Right atrium auricular region (tissue), 2 donors: Measurements from ENCODE around the gene OCLN. TPM values are rescaled to one million over a fixed set of nuclear protein-coding genes. Genes with fewer than 3 reads are reported as not detected.
"Not testable (repeated sequence)": the region's sequence is repeated elsewhere in the genome, so short reads cannot be mapped to it uniquely, and the experiment has no call there.

ENCODE experiments used
- DNase-seq: peaks from one replicate; pipeline ENCODE4 v3.0.0-alpha.2; 2019; ENCODE audit warnings: low spot score
- H3K27ac ChIP-seq, 2 donors: fragments of 200-600 bp; sonication (generic); 1 replicate in 1 of 2; 2 replicates in 1 of 2; pipeline ENCODE4 v1.5.1; 2016 to 2019
- H3K27me3 ChIP-seq, 2 donors: fragments of 200-600 bp; sonication (generic); one replicate each; pipeline versions ENCODE4 v1.5.1 to v1.6.0; 2017 to 2019
- H3K36me3 ChIP-seq: fragments of 200-600 bp; sonication (generic); one replicate; pipeline ENCODE4 v1.5.1; 2016
- H3K4me1 ChIP-seq, 2 donors: fragments of 200-600 bp; sonication (generic); one replicate each; pipeline versions ENCODE4 v1.5.1 to v1.6.0; 2017 to 2019
- H3K4me3 ChIP-seq, 2 donors: fragments of 200-600 bp; sonication (generic); 1 replicate in 1 of 2; 2 replicates in 1 of 2; pipeline ENCODE4 v1.5.1; 2017 to 2019; ENCODE audit warnings: mild to moderate bottlenecking in 1 of 2, moderate library complexity in 1 of 2
- H3K9me3 ChIP-seq, 2 donors: fragments of 200-600 bp; sonication (generic); one replicate each; pipeline ENCODE4 v1.5.1; 2019
- CTCF ChIP-seq, 2 donors: fragments of 200-600 bp; sonication (generic); IDR thresholded peaks; one replicate each; pipeline ENCODE4 v1.5.1; 2019; ENCODE audit warnings: antibody characterized with exemption in 2 of 2
- total RNA-seq, 2 donors: library from RNA; depleted of rRNA; stranded (reverse); fragments of >200 nt; gene quantifications; one replicate each; pipeline ENCODE4 v1.1.0, GENCODE V29; 2016

Gene OCLN
- total RNA-seq, 2 donors from 2014 or later, result 2.7 to 3.2 TPM

- no peak overlapping the region for H3K4me3 ChIP-seq
- no peak for TF ChIP-seq CTCF (IDR thresholded peaks at IDR 0.05)
- H3K4me1 ChIP-seq, result no peaks in the 10 kb centered on the region
Observed at GRCh38 chr5:69528035-69528434, 35.4 kb downstream of the OCLN start.

GRCh38 chr5:69528609-69529008 is 36.0 kb downstream of the OCLN start:
- Histone ChIP-seq H3K36me3 (no peaks in the 10 kb centered on the region), H3K27ac (no peak overlapping the region), H3K27me3 (no peaks in the 10 kb centered on the region), H3K4me3 (no peak overlapping the region), H3K4me1 (no peaks in the 10 kb centered on the region), H3K9me3 (no peaks in the 10 kb centered on the region)
- no peak for TF ChIP-seq CTCF (IDR thresholded peaks at IDR 0.05)
- no peak for DNase-seq

More at GRCh38 chr5:69528035-69528434, 35.4 kb downstream of the OCLN start:
- DNase-seq, result no peak
- Histone ChIP-seq H3K27me3 (no peaks in the 10 kb centered on the region), H3K27ac (no peak overlapping the region), H3K36me3 (no peaks in the 10 kb centered on the region), H3K9me3 (no peaks in the 10 kb centered on the region)

GRCh38 chr5:69530561-69531405 is 38.2 kb downstream of the OCLN start:
- no peak for TF ChIP-seq CTCF (IDR thresholded peaks at IDR 0.05)
- no peak for DNase-seq
- H3K9me3 ChIP-seq, result no peaks in the 10 kb centered on the region
- H3K36me3 ChIP-seq, result no peaks in the 10 kb centered on the region
- no peak overlapping the region for H3K27ac ChIP-seq
- no peaks in the 10 kb centered on the region for H3K27me3 ChIP-seq
- H3K4me1 ChIP-seq, result no peaks in the 10 kb centered on the region
- no peak overlapping the region for H3K4me3 ChIP-seq

- Histone ChIP-seq H3K4me3 (no peak overlapping the region), H3K4me1 (no peaks in the 10 kb centered on the region), H3K36me3 (no peaks in the 10 kb centered on the region), H3K27ac (no peak overlapping the region), H3K27me3 (no peaks in the 10 kb centered on the region), H3K9me3 (no peaks in the 10 kb centered on the region)
- no peak for TF ChIP-seq CTCF (IDR thresholded peaks at IDR 0.05)
- no peak for DNase-seq
Observed at GRCh38 chr5:69531406-69531801, 38.8 kb downstream of the OCLN start.

- H3K4me3 ChIP-seq, H3K27me3 ChIP-seq, H3K36me3 ChIP-seq, H3K4me1 ChIP-seq, DNase-seq, H3K9me3 ChIP-seq, H3K27ac ChIP-seq: not testable (repeated sequence)
Observed at GRCh38 chr5:69537911-69538310, 45.3 kb downstream of the OCLN start.

- H3K9me3 ChIP-seq, H3K36me3 ChIP-seq, H3K27me3 ChIP-seq, H3K4me3 ChIP-seq, H3K27ac ChIP-seq, H3K4me1 ChIP-seq, DNase-seq: not testable (repeated sequence)
Observed at GRCh38 chr5:69538735-69539134, 46.1 kb downstream of the OCLN start.

GRCh38 chr5:69541347-69541746 is 48.8 kb downstream of the OCLN start:
- not testable (repeated sequence) for DNase-seq, H3K27ac ChIP-seq, H3K4me3 ChIP-seq, H3K27me3 ChIP-seq, H3K36me3 ChIP-seq, H3K4me1 ChIP-seq, H3K9me3 ChIP-seq

- DNase-seq, result not testable (repeated sequence)
Observed at GRCh38 chr5:69542838-69543618, 50.4 kb downstream of the OCLN start.

GRCh38 chr5:69544602-69545001 is 52.0 kb downstream of the OCLN start:
- H3K36me3 ChIP-seq, H3K27ac ChIP-seq, H3K4me1 ChIP-seq, DNase-seq, H3K4me3 ChIP-seq, H3K27me3 ChIP-seq, H3K9me3 ChIP-seq: not testable (repeated sequence)

More at GRCh38 chr5:69542838-69543618, 50.4 kb downstream of the OCLN start:
- not testable (repeated sequence) for H3K27ac ChIP-seq, H3K27me3 ChIP-seq, H3K4me1 ChIP-seq, H3K4me3 ChIP-seq, H3K36me3 ChIP-seq, H3K9me3 ChIP-seq
